ENCODE data around the gene SLC37A4. TPM values are rescaled to one million over a fixed set of nuclear protein-coding genes. Genes with fewer than 3 reads are reported as not detected.

The SLC37A4 gene
- total and polyA plus RNA-seq, 2 donors (not counting 3 experiments of a cell fraction or from before 2014, with no cell fraction given): 21.5 to 36.5 TPM

DNA sequence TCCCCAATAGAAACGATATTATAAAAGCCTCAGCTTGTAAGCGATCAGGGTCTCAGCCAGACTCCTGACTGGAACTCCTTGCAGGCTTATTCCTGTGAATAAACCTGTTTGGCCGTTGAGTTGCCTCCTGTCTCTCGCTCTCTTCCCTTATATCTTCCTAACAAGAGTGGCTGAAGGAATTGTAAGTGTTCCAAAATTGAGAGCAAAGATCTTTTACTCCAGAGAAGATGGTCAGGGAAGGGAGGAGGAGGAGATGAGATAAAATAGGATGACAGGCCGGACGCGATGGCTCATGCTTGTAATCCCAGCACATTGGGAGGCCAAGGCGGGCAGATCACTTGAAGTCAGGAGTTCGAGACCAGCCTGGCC lies 1.2 kb upstream of the SLC37A4 start:
- no TSS peak for BruUV-seq (replicated peaks)
- intact Hi-C loops (cut with micrococcal nuclease): no loop called here
- DNase-seq (ENCODE audit: low read depth, low spot score): no peak
- no peaks in the 10 kb centered on the region for H3K9me1 ChIP-seq (replicated peaks; ENCODE audit: control insufficient read depth, extremely low read depth, insufficient read depth, low read length)
- FAIRE-seq: no peak
- no peak overlapping the region for H3K4me3 ChIP-seq (replicated peaks in 1 of 3; ENCODE audit: insufficient read depth in 1 of 3, low read depth in 1 of 3, low read length in 3 of 3)
- no peak overlapping the region for H2AFZ ChIP-seq (ENCODE audit: low read depth, low read length)
- H3K9ac ChIP-seq (replicated peaks; ENCODE audit: extremely low read depth, insufficient read depth, low read length): no peak overlapping the region
- CTCF ChIA-PET: interaction anchor here (0.9 to 2.2 kb wide), 2 partner anchors 13 to 31 kb away, joined by 3 to 11 read pairs; partner anchors contain the start of genes RPS25 and TRAPPC4
- POLR2A ChIA-PET: no interaction called here
- no peaks in the 10 kb centered on the region for H4K20me1 ChIP-seq (replicated peaks; ENCODE audit: control insufficient read depth, extremely low read depth, insufficient read depth, low read length)
- no peaks in the 10 kb centered on the region for H3K79me2 ChIP-seq (ENCODE audit: control insufficient read depth, insufficient read depth, low read length)
- H3K4me2 ChIP-seq (ENCODE audit: insufficient read depth, low read length): no peak overlapping the region
- no peaks in the 10 kb centered on the region for H3K27me3 ChIP-seq (ENCODE audit: control insufficient read depth in 2 of 2, insufficient read depth in 2 of 2, low read length in 2 of 2)
- no peaks in the 10 kb centered on the region for H3K36me3 ChIP-seq (ENCODE audit: control insufficient read depth in 2 of 2, extremely low read depth in 1 of 2, insufficient read depth in 2 of 2, low read length in 2 of 2)
- H3K9me3 ChIP-seq (replicated peaks; ENCODE audit: control insufficient read depth, insufficient read depth, low read length): no peaks in the 10 kb centered on the region
- TF ChIP-seq POLR2A (IDR thresholded peaks at IDR 0.05; ENCODE audit: low read depth, low read length) (no peak), JUN (IDR thresholded peaks at IDR 0.05; ENCODE audit: borderline replicate concordance, insufficient read depth, insufficient read length, low read depth) (no peak), FOS (IDR thresholded peaks at IDR 0.05; ENCODE audit: borderline replicate concordance, insufficient read depth, low read length) (no peak), EZH2 (IDR thresholded peaks at IDR 0.05; ENCODE audit: borderline replicate concordance, low read depth, low read length, severe bottlenecking) (no peak), MYC (IDR thresholded peaks at IDR 0.05; ENCODE audit: low read depth, low read length) (no peak), GATA2 (IDR thresholded peaks at IDR 0.05; ENCODE audit: insufficient read depth, insufficient read length, low read depth, low read length) (no peak), POLR2AphosphoS5 (IDR thresholded peaks at IDR 0.05; ENCODE audit: insufficient read depth, low read depth, low read length) (no peak)
- TF ChIP-seq, protein P1, sequence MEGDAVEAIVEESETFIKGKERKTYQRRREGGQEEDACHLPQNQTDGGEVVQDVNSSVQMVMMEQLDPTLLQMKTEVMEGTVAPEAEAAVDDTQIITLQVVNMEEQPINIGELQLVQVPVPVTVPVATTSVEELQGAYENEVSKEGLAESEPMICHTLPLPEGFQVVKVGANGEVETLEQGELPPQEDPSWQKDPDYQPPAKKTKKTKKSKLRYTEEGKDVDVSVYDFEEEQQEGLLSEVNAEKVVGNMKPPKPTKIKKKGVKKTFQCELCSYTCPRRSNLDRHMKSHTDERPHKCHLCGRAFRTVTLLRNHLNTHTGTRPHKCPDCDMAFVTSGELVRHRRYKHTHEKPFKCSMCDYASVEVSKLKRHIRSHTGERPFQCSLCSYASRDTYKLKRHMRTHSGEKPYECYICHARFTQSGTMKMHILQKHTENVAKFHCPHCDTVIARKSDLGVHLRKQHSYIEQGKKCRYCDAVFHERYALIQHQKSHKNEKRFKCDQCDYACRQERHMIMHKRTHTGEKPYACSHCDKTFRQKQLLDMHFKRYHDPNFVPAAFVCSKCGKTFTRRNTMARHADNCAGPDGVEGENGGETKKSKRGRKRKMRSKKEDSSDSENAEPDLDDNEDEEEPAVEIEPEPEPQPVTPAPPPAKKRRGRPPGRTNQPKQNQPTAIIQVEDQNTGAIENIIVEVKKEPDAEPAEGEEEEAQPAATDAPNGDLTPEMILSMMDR (IDR thresholded peaks at IDR 0.05; ENCODE audit: extremely low read depth in 1 of 2, insufficient read depth in 1 of 2, low read depth in 1 of 2, low read length in 2 of 2): no peak
- TF ChIP-seq, protein P2, sequence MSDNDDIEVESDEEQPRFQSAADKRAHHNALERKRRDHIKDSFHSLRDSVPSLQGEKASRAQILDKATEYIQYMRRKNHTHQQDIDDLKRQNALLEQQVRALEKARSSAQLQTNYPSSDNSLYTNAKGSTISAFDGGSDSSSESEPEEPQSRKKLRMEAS (IDR thresholded peaks at IDR 0.05; ENCODE audit: insufficient read depth, insufficient read length): no peak
- dilution Hi-C loops (cut with MboI; ENCODE audit: extremely low pct_ligation_motif_present, low sequenced_read_pairs): no loop called here
- peaks cover 5% of the 10 kb centered on the region for H3K4me1 ChIP-seq (ENCODE audit: control insufficient read depth, extremely low read depth, insufficient read depth, low read length)
- no peak overlapping the region for H3K27ac ChIP-seq (ENCODE audit: insufficient read depth, low read depth, low read length)

All from endothelial cell of umbilical vein (primary cell).